GM18867 (cell line): ENCODE results near the gene EDN2.

ENCODE experiments used
- ATAC-seq: cut with Tn5 transposase; IDR thresholded peaks from one replicate; pipeline ENCODE4 v1.9.1; 2021; ENCODE audit warnings: mild to moderate bottlenecking, moderate library complexity; ENCODE audit not compliant: unreplicated experiment

Gene EDN2

GRCh38 chr1:41484402-41485241 lies at the start of gene EDN2:
Gene EDN2 (minus strand): TSS chr1:41484683. CDS start chr1:41484601, 82 bp downstream.
- ATAC-seq: no peak

- no peak for ATAC-seq
Measured at GRCh38 chr1:41533731-41534080, 49.2 kb upstream of the EDN2 start.

- no peak for ATAC-seq
Measured at GRCh38 chr1:41533016-41533730, 48.7 kb upstream of the EDN2 start.

- ATAC-seq: no peak
Measured at GRCh38 chr1:41532206-41532975, 47.9 kb upstream of the EDN2 start.

GRCh38 chr1:41530411-41530810 lies 45.9 kb upstream of the EDN2 start:
- ATAC-seq: no peak

GRCh38 chr1:41529621-41530395 lies 45.3 kb upstream of the EDN2 start:
- no peak for ATAC-seq

- no peak for ATAC-seq
Measured at GRCh38 chr1:41528726-41529605, 44.5 kb upstream of the EDN2 start.

GRCh38 chr1:41528106-41528505 lies 43.6 kb upstream of the EDN2 start:
- ATAC-seq: no peak

- ATAC-seq: no peak
Measured at GRCh38 chr1:41526956-41527561, 42.6 kb upstream of the EDN2 start.

GRCh38 chr1:41525891-41526587 lies 41.6 kb upstream of the EDN2 start:
- no peak for ATAC-seq

GRCh38 chr1:41524676-41525675 lies 40.5 kb upstream of the EDN2 start:
- no peak for ATAC-seq

GRCh38 chr1:41523949-41524675 lies 39.6 kb upstream of the EDN2 start:
- ATAC-seq: no peak

- no peak for ATAC-seq
Measured at GRCh38 chr1:41523071-41523470, 38.6 kb upstream of the EDN2 start.

- no peak for ATAC-seq
Measured at GRCh38 chr1:41521766-41522165, 37.3 kb upstream of the EDN2 start.

GRCh38 chr1:41520951-41521752 lies 36.7 kb upstream of the EDN2 start:
- no peak for ATAC-seq

GRCh38 chr1:41519667-41520066 lies 35.2 kb upstream of the EDN2 start:
- ATAC-seq: no peak
